ENCODE data around the gene KCNJ1.

The KCNJ1 gene

GRCh38 chr11:128840137-128840536 lies 27.0 kb downstream of the KCNJ1 start:
- peaks cover 9% of the 10 kb centered on the region for H3K4me1 ChIP-seq (ENCODE audit: control insufficient read depth, low read depth, low read length)
- H3K9me3 ChIP-seq (ENCODE audit: control insufficient read depth, low read depth, low read length), result no peaks in the 10 kb centered on the region

GRCh38 chr11:128839081-128839480 lies 28.0 kb downstream of the KCNJ1 start:
- H3K27me3 ChIP-seq (ENCODE audit: control insufficient read depth, insufficient read depth, low read length), result no peaks in the 10 kb centered on the region
- H3K27ac ChIP-seq (ENCODE audit: low read length), result no peak overlapping the region
- peaks cover 9% of the 10 kb centered on the region for H3K4me1 ChIP-seq (ENCODE audit: control insufficient read depth, low read depth, low read length)
- H3K36me3 ChIP-seq (ENCODE audit: control insufficient read depth, low read depth, low read length), result no peaks in the 10 kb centered on the region
- H3K9ac ChIP-seq (ENCODE audit: low read length), result no peak overlapping the region
- H3K9me3 ChIP-seq (ENCODE audit: control insufficient read depth, low read depth, low read length), result no peaks in the 10 kb centered on the region
- H3K4me3 ChIP-seq (ENCODE audit: low read length), result no peak overlapping the region

More at GRCh38 chr11:128840137-128840536, 27.0 kb downstream of the KCNJ1 start:
- Histone ChIP-seq H3K9ac (ENCODE audit: low read length) (no peak overlapping the region), H3K27ac (ENCODE audit: low read length) (no peak overlapping the region), H3K36me3 (ENCODE audit: control insufficient read depth, low read depth, low read length) (no peaks in the 10 kb centered on the region), H3K27me3 (ENCODE audit: control insufficient read depth, insufficient read depth, low read length) (no peaks in the 10 kb centered on the region), H3K4me3 (ENCODE audit: low read length) (no peak overlapping the region)

- Histone ChIP-seq H3K9me3 (ENCODE audit: control insufficient read depth, low read depth, low read length) (no peaks in the 10 kb centered on the region), H3K9ac (ENCODE audit: low read length) (no peak overlapping the region), H3K4me1 (ENCODE audit: control insufficient read depth, low read depth, low read length) (peaks cover 9% of the 10 kb centered on the region), H3K36me3 (ENCODE audit: control insufficient read depth, low read depth, low read length) (no peaks in the 10 kb centered on the region), H3K4me3 (ENCODE audit: low read length) (no peak overlapping the region), H3K27ac (ENCODE audit: low read length) (no peak overlapping the region), H3K27me3 (ENCODE audit: control insufficient read depth, insufficient read depth, low read length) (no peaks in the 10 kb centered on the region)
Observed at GRCh38 chr11:128837627-128838026, 29.5 kb downstream of the KCNJ1 start.

- H3K4me1 ChIP-seq (ENCODE audit: control insufficient read depth, low read depth, low read length), result peaks cover 9% of the 10 kb centered on the region
- no peak overlapping the region for H3K9ac ChIP-seq (ENCODE audit: low read length)
- no peaks in the 10 kb centered on the region for H3K9me3 ChIP-seq (ENCODE audit: control insufficient read depth, low read depth, low read length)
- no peak overlapping the region for H3K27ac ChIP-seq (ENCODE audit: low read length)
- no peaks in the 10 kb centered on the region for H3K36me3 ChIP-seq (ENCODE audit: control insufficient read depth, low read depth, low read length)
- H3K4me3 ChIP-seq (ENCODE audit: low read length), result no peak overlapping the region
- H3K27me3 ChIP-seq (ENCODE audit: control insufficient read depth, insufficient read depth, low read length), result no peaks in the 10 kb centered on the region
Observed at GRCh38 chr11:128835741-128836430, 31.2 kb downstream of the KCNJ1 start.

GRCh38 chr11:128834157-128834556 lies 32.9 kb downstream of the KCNJ1 start:
- H3K4me3 ChIP-seq (ENCODE audit: low read length), result no peak overlapping the region
- H3K4me1 ChIP-seq (ENCODE audit: control insufficient read depth, low read depth, low read length), result peaks cover 4% of the 10 kb centered on the region
- H3K9me3 ChIP-seq (ENCODE audit: control insufficient read depth, low read depth, low read length), result no peaks in the 10 kb centered on the region
- H3K9ac ChIP-seq (ENCODE audit: low read length), result no peak overlapping the region
- H3K36me3 ChIP-seq (ENCODE audit: control insufficient read depth, low read depth, low read length), result no peaks in the 10 kb centered on the region
- H3K27me3 ChIP-seq (ENCODE audit: control insufficient read depth, insufficient read depth, low read length), result no peaks in the 10 kb centered on the region
- H3K27ac ChIP-seq (ENCODE audit: low read length), result no peak overlapping the region

GRCh38 chr11:128832121-128832497 lies 35.0 kb downstream of the KCNJ1 start:
- H3K36me3 ChIP-seq (ENCODE audit: control insufficient read depth, low read depth, low read length), result no peaks in the 10 kb centered on the region
- H3K9me3 ChIP-seq (ENCODE audit: control insufficient read depth, low read depth, low read length), result no peaks in the 10 kb centered on the region
- H3K27ac ChIP-seq (ENCODE audit: low read length), result no peak overlapping the region
- H3K4me1 ChIP-seq (ENCODE audit: control insufficient read depth, low read depth, low read length), result no peaks in the 10 kb centered on the region
- no peak overlapping the region for H3K4me3 ChIP-seq (ENCODE audit: low read length)
- H3K9ac ChIP-seq (ENCODE audit: low read length), result no peak overlapping the region
- no peaks in the 10 kb centered on the region for H3K27me3 ChIP-seq (ENCODE audit: control insufficient read depth, insufficient read depth, low read length)

GRCh38 chr11:128831174-128832120 lies 35.6 kb downstream of the KCNJ1 start:
- Histone ChIP-seq H3K9me3 (ENCODE audit: control insufficient read depth, low read depth, low read length) (no peaks in the 10 kb centered on the region), H3K27ac (ENCODE audit: low read length) (no peak overlapping the region)

GRCh38 chr11:128830290-128831173 lies 36.6 kb downstream of the KCNJ1 start:
- Histone ChIP-seq H3K4me1 (ENCODE audit: control insufficient read depth, low read depth, low read length) (no peaks in the 10 kb centered on the region), H3K9ac (ENCODE audit: low read length) (no peak overlapping the region), H3K27ac (ENCODE audit: low read length) (no peak overlapping the region), H3K27me3 (ENCODE audit: control insufficient read depth, insufficient read depth, low read length) (no peaks in the 10 kb centered on the region), H3K9me3 (ENCODE audit: control insufficient read depth, low read depth, low read length) (no peaks in the 10 kb centered on the region), H3K4me3 (ENCODE audit: low read length) (no peak overlapping the region), H3K36me3 (ENCODE audit: control insufficient read depth, low read depth, low read length) (no peaks in the 10 kb centered on the region)

More at GRCh38 chr11:128831174-128832120, 35.6 kb downstream of the KCNJ1 start:
- no peaks in the 10 kb centered on the region for H3K4me1 ChIP-seq (ENCODE audit: control insufficient read depth, low read depth, low read length)
- H3K36me3 ChIP-seq (ENCODE audit: control insufficient read depth, low read depth, low read length), result no peaks in the 10 kb centered on the region
- no peak overlapping the region for H3K4me3 ChIP-seq (ENCODE audit: low read length)
- no peak overlapping the region for H3K9ac ChIP-seq (ENCODE audit: low read length)
- no peaks in the 10 kb centered on the region for H3K27me3 ChIP-seq (ENCODE audit: control insufficient read depth, insufficient read depth, low read length)

GRCh38 chr11:128828350-128828749 lies 38.7 kb downstream of the KCNJ1 start:
- Histone ChIP-seq H3K9ac (ENCODE audit: low read length) (no peak overlapping the region), H3K27ac (ENCODE audit: low read length) (no peak overlapping the region), H3K9me3 (ENCODE audit: control insufficient read depth, low read depth, low read length) (no peaks in the 10 kb centered on the region), H3K4me1 (ENCODE audit: control insufficient read depth, low read depth, low read length) (no peaks in the 10 kb centered on the region), H3K4me3 (ENCODE audit: low read length) (no peak overlapping the region), H3K36me3 (ENCODE audit: control insufficient read depth, low read depth, low read length) (no peaks in the 10 kb centered on the region), H3K27me3 (ENCODE audit: control insufficient read depth, insufficient read depth, low read length) (peaks cover 2% of the 10 kb centered on the region)

- Histone ChIP-seq H3K9me3 (ENCODE audit: control insufficient read depth, low read depth, low read length) (no peaks in the 10 kb centered on the region), H3K27me3 (ENCODE audit: control insufficient read depth, insufficient read depth, low read length) (peaks cover 9% of the 10 kb centered on the region), H3K4me3 (ENCODE audit: low read length) (no peak overlapping the region)
Observed at GRCh38 chr11:128827191-128827893, 39.8 kb downstream of the KCNJ1 start.

More at GRCh38 chr11:128827191-128827893, 39.8 kb downstream of the KCNJ1 start:
- Histone ChIP-seq H3K9ac (ENCODE audit: low read length) (no peak overlapping the region), H3K4me1 (ENCODE audit: control insufficient read depth, low read depth, low read length) (no peaks in the 10 kb centered on the region), H3K27ac (ENCODE audit: low read length) (no peak overlapping the region), H3K36me3 (ENCODE audit: control insufficient read depth, low read depth, low read length) (no peaks in the 10 kb centered on the region)

All from iPS-18a (cell line).